HG03378 (cell line): Measurements from ENCODE around the gene PDE3A.

Experiments used
- ATAC-seq: cut with Tn5 transposase; IDR thresholded peaks from one replicate; pipeline ENCODE4 v1.9.1; 2021; ENCODE audit warnings: mild to moderate bottlenecking, moderate library complexity; ENCODE audit not compliant: unreplicated experiment

The PDE3A gene

GRCh38 chr12:20490213-20490612, 121.9 kb downstream of the PDE3A start:
- no peak for ATAC-seq

GRCh38 chr12:20491290-20491689, 123.0 kb downstream of the PDE3A start:
- ATAC-seq = no peak

- ATAC-seq = no peak
These were observed 124.0 kb downstream of the PDE3A start for GRCh38 chr12:20492251-20492760.

- ATAC-seq = no peak
These were observed 125.6 kb downstream of the PDE3A start for GRCh38 chr12:20493934-20494333.

GRCh38 chr12:20494851-20495250, 126.5 kb downstream of the PDE3A start:
- ATAC-seq = no peak

GRCh38 chr12:20495997-20496396, 127.7 kb downstream of the PDE3A start:
- no peak for ATAC-seq

GRCh38 chr12:20497707-20498106, 129.4 kb downstream of the PDE3A start:
- no peak for ATAC-seq

- ATAC-seq = no peak
These were observed 133.6 kb downstream of the PDE3A start for GRCh38 chr12:20501958-20502357.

GRCh38 chr12:20503858-20504257, 135.5 kb downstream of the PDE3A start:
- ATAC-seq = no peak

GRCh38 chr12:20505056-20505455, 136.7 kb downstream of the PDE3A start:
- ATAC-seq = no peak

GRCh38 chr12:20507056-20507455, 138.7 kb downstream of the PDE3A start:
- no peak for ATAC-seq

GRCh38 chr12:20507711-20508110, 139.4 kb downstream of the PDE3A start:
- no peak for ATAC-seq

- no peak for ATAC-seq
These were observed 140.0 kb downstream of the PDE3A start for GRCh38 chr12:20508359-20508758.

- ATAC-seq = no peak
These were observed 140.6 kb downstream of the PDE3A start for GRCh38 chr12:20508962-20509361.

- ATAC-seq = no peak
These were observed 142.5 kb downstream of the PDE3A start for GRCh38 chr12:20510811-20511210.

GRCh38 chr12:20513189-20513588, 144.9 kb downstream of the PDE3A start:
- no peak for ATAC-seq

- no peak for ATAC-seq
These were observed 146.3 kb downstream of the PDE3A start for GRCh38 chr12:20514598-20514997.

GRCh38 chr12:20520532-20520931, 152.2 kb downstream of the PDE3A start:
- ATAC-seq = no peak

GRCh38 chr12:20523658-20524057, 155.3 kb downstream of the PDE3A start:
- ATAC-seq = no peak

GRCh38 chr12:20524113-20524512, 155.8 kb downstream of the PDE3A start:
- ATAC-seq = no peak

GRCh38 chr12:20525064-20525610, 156.8 kb downstream of the PDE3A start:
- ATAC-seq = no peak

- ATAC-seq = no peak
These were observed 159.3 kb downstream of the PDE3A start for GRCh38 chr12:20527417-20528163.

GRCh38 chr12:20528208-20528607, 159.9 kb downstream of the PDE3A start:
- no peak for ATAC-seq
